Gastrocnemius medialis (tissue), 4 donors: ENCODE results near the gene POU6F1. TPM values are rescaled to one million over a fixed set of nuclear protein-coding genes. Genes with fewer than 3 reads are reported as not detected.
A peak's percentile ranks its signal among the peaks of the same experiment; 100 is the strongest.

ENCODE experiments used
- ATAC-seq, 2 donors: fragments of 150-250 bp; one replicate each; pipeline ENCODE4 v1.9.1; 2016
- DNase-seq, 2 donors: peaks; one replicate each; pipeline ENCODE4 v3.0.0-alpha.2; 2019
- H3K27ac ChIP-seq, 4 donors: fragments of 200-600 bp; sonication (generic); 1 replicate in 1 of 4; 2 replicates in 3 of 4; pipeline ENCODE4 v1.5.1; 2016 to 2018; ENCODE audit warnings: mild to moderate bottlenecking in 2 of 4, moderate library complexity in 1 of 4
- H3K27me3 ChIP-seq, 3 donors: fragments of 200-600 bp; sonication (generic) in 2 of 3; 1 replicate in 1 of 3; 2 replicates in 2 of 3; pipeline versions ENCODE4 v1.5.1 to v1.6.0; 2016 to 2019; ENCODE audit warnings: mild to moderate bottlenecking in 1 of 3, moderate library complexity in 1 of 3
- H3K36me3 ChIP-seq, 2 donors: fragments of 200-600 bp; sonication (generic) in 1 of 2; one replicate each; pipeline ENCODE4 v1.5.1; 2017 to 2018
- H3K4me1 ChIP-seq, 2 donors: fragments of 200-600 bp; sonication (generic) in 1 of 2; one replicate each; pipeline ENCODE4 v1.5.1; 2016 to 2017; ENCODE audit warnings: mild to moderate bottlenecking in 2 of 2
- H3K4me3 ChIP-seq, 4 donors: fragments of 200-600 bp; sonication (generic) in 3 of 4; 1 replicate in 1 of 4; 2 replicates in 3 of 4; pipeline ENCODE4 v1.5.1; 2016 to 2019; ENCODE audit warnings: mild to moderate bottlenecking in 2 of 4
- H3K9me3 ChIP-seq, 3 donors: fragments of 200-600 bp; sonication (generic) in 2 of 3; 1 replicate in 1 of 3; 2 replicates in 2 of 3; pipeline ENCODE4 v1.5.1; 2016 to 2019
- POLR2A ChIP-seq, 2 donors: fragments of 450-650 bp; IDR thresholded peaks; one replicate each; pipeline ENCODE4 v1.6.1; 2017; ENCODE audit warnings: antibody characterized with exemption in 2 of 2, mild to moderate bottlenecking in 2 of 2, moderate library complexity in 2 of 2
- in situ Hi-C, 4 donors: fragments of 200-750 bp; cut with MboI; loops; one replicate each; pipeline versions ENCODE4 v1.15.0 to v1.8.0; 2017; ENCODE audit warnings: low sequenced_read_pairs in 4 of 4
- intact Hi-C: fragments of 100-400 bp; cut with DNase I; formaldehyde crosslinking; loops from one replicate; pipeline ENCODE4 v1.15.1; 2023; ENCODE audit warnings: low total_unique reads
- total RNA-seq, 4 donors: library from RNA; depleted of rRNA; stranded (reverse); fragments of >200 nt; gene quantifications; one replicate each; pipeline versions ENCODE4 v1.1.0 to v1.2.3, GENCODE V29; 2016
- TF ChIP-seq, protein P1 (sequence below), 5 experiments: fragments of 450-650 bp in 3 of 5; fragments of 200-600 bp in 2 of 5; sonication (generic) in 2 of 5; IDR thresholded peaks in 4 of 5; conservative IDR thresholded peaks in 1 of 5; 1 replicate in 4 of 5; 2 replicates in 1 of 5; pipeline ENCODE4 v1.5.1; 2016 to 2019; ENCODE audit warnings: antibody characterized with exemption in 5 of 5, mild to moderate bottlenecking in 3 of 5, moderate library complexity in 3 of 5

The POU6F1 gene
- total RNA-seq, 4 donors from 2014 or later = 8.1 to 11.1 (median 9.9) TPM

DNA sequence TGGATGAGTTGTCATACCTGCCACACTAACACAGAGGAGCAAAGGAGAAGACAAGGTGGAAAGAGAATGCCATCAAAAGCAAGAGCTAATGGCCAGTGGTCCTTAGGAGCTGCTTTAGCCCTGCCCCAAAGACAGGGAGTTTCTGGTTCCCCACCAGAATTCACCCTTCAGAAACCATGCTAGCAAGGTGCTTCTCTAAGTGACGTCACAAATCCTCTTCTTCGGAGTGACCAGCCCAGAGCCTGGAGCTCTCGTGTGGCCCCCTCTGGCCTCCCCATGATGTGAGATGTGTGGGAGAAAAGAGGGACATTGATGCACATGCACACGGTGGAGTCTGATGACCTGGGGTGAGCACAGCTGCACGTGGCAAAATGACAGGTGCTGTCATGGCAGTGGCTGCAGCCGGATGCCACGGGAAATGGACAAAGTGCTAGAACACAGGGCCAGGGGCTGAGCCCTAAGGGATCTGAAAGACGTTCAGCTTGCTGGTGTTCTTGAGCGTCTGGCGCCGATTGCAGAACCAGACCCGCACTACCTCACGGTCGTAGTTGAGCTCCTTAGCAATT is 28.0 kb downstream of the POU6F1 start:
- Histone ChIP-seq H3K27ac (peak overlapping the region in 1 of 4 donors; percentile 68), H3K4me1 (peaks cover 18 to 25% of the 10 kb centered on the region in 2 donors), H3K36me3 (peaks cover 0 to 27% of the 10 kb centered on the region in 2 donors), H3K27me3 (no peaks in the 10 kb centered on the region), H3K9me3 (no peaks in the 10 kb centered on the region), H3K4me3 (no peak overlapping the region)
- intact Hi-C loops = no loop called here
- in situ Hi-C loops = no loop called here
- ATAC-seq (no peak), DNase-seq (no peak)
- no peak for TF ChIP-seq POLR2A (IDR thresholded peaks at IDR 0.05)
- TF ChIP-seq, protein P1, sequence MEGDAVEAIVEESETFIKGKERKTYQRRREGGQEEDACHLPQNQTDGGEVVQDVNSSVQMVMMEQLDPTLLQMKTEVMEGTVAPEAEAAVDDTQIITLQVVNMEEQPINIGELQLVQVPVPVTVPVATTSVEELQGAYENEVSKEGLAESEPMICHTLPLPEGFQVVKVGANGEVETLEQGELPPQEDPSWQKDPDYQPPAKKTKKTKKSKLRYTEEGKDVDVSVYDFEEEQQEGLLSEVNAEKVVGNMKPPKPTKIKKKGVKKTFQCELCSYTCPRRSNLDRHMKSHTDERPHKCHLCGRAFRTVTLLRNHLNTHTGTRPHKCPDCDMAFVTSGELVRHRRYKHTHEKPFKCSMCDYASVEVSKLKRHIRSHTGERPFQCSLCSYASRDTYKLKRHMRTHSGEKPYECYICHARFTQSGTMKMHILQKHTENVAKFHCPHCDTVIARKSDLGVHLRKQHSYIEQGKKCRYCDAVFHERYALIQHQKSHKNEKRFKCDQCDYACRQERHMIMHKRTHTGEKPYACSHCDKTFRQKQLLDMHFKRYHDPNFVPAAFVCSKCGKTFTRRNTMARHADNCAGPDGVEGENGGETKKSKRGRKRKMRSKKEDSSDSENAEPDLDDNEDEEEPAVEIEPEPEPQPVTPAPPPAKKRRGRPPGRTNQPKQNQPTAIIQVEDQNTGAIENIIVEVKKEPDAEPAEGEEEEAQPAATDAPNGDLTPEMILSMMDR (IDR thresholded peaks at IDR 0.05 in 4 of 5, conservative IDR thresholded peaks at IDR 0.05 in 1 of 5) = no peak

DNA sequence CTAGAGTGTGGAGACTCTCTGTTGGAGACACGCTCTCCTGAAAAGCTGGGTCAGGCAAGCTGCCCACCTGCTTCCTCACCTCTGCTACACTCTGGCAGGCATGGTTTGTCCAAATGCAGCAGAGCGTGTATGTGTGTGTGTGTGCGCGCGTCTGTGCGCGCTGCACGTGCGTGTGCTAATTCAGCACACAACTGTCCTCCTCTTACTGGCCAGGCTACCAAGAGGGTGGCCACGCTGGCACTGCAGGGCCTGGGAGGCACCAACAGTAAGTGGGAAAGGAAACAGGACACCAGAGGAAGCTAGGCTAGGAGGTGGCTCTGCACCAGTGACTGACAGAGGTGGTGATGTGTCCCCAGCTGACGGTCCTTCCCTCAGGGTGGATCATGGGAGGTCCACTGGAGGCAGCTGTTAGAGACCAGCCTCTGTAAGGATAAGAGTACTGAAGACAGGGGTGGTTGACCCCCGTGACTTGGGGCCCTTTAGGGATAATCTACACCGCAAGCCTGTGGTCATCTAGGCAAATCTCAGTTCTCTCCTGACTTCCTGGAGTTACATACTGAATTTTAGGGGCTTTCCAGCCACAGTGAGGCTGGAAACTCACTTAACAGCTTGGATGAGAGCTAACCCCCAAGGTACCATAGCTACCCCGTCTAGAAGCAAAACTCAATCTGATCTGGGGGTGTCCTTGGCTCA is 29.4 kb downstream of the POU6F1 start:
- H3K36me3 ChIP-seq = peaks cover 0 to 27% of the 10 kb centered on the region in 2 donors

DNA sequence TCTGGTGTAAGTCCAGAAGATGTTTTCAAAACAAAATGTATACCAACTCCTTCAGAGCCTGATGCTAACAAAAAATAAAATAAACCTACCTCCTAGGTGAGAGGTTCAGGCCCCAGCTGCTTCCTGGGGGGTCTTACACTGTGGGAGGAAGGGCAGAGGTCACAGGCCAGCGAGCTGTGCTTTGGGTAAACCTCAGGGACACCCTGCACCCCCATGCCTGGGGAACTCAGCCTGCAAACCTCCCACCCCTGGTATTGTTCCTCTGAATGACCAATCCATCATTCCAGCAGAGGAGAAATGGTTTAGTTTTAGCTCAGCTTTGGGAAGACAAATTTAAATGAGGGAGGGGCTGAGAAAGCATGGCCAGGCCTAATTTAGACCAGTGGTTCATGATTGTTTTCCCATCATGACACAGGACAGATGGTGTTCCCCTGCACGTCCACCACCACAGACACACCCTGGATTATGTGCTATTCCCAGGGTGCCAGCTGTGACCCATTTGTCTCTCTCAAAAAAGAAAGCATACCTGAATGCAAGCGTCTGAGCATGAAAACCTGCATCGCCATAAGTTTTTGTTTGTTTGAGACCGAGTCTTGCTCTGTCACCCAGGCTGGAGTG is 30.4 kb downstream of the POU6F1 start:
- no peak for TF ChIP-seq POLR2A (IDR thresholded peaks at IDR 0.05)
- TF ChIP-seq, protein P1 (IDR thresholded peaks at IDR 0.05 in 4 of 5, conservative IDR thresholded peaks at IDR 0.05 in 1 of 5) = no peak
- in situ Hi-C loops (no loop called here), intact Hi-C loops (no loop called here)
- peaks cover 18 to 38% of the 10 kb centered on the region in 2 donors for H3K4me1 ChIP-seq
- H3K27ac ChIP-seq = peak overlapping the region; percentile 63 to 80 (median 66)
- DNase-seq (peak; percentile 59 to 71), ATAC-seq (peak; percentile 68 to 77)
- H3K4me3 ChIP-seq = no peak overlapping the region
- H3K36me3 ChIP-seq = peaks cover 0 to 27% of the 10 kb centered on the region in 2 donors
- H3K9me3 ChIP-seq = no peaks in the 10 kb centered on the region
- H3K27me3 ChIP-seq = no peaks in the 10 kb centered on the region

More for the DNA sequence above, 29.4 kb downstream of the POU6F1 start:
- ATAC-seq (peak in 1 of 2 donors; percentile 40), DNase-seq (peak; percentile 38 to 62)
- Histone ChIP-seq H3K27ac (peak overlapping the region; percentile 63 to 80 (median 66)), H3K9me3 (no peaks in the 10 kb centered on the region), H3K4me3 (no peak overlapping the region), H3K27me3 (no peaks in the 10 kb centered on the region), H3K4me1 (peaks cover 18 to 34% of the 10 kb centered on the region in 2 donors)
- in situ Hi-C loops (no loop called here), intact Hi-C loops (no loop called here)
- TF ChIP-seq, protein P1 (IDR thresholded peaks at IDR 0.05 in 4 of 5, conservative IDR thresholded peaks at IDR 0.05 in 1 of 5) = no peak
- TF ChIP-seq POLR2A (IDR thresholded peaks at IDR 0.05) = no peak

DNA sequence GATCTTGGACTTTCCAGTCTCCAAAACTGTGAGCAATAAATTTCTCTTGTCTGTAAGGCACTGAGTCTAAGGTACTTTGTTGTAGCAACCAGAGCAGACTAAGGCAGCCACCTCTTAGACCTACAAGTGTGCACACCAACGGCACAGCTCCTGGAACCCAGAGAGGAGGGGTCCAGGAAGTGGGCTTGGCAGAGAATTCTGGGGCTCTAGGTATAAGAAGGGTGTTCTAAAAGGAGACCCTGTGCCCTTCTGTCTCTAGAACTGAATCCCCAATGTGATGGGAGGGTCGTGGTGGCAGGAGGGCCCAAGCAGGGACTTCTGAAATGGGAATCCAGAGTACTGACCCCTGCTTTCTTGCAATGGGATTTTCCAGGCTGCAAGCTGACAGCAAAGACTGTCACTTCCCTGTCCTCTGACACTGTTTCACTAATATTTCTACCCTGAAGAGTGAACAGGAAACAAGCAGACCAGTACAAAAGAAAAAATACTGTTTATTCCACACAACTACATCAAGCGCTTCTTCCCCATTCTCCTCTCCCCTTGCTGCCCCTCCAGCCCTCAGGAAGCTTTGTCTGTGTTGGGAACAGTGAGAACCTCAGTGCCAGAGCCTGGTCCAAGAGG is 31.3 kb downstream of the POU6F1 start:
- intact Hi-C loops (no loop called here), in situ Hi-C loops (no loop called here)
- peaks cover 18 to 38% of the 10 kb centered on the region in 2 donors for H3K4me1 ChIP-seq
- H3K9me3 ChIP-seq = no peaks in the 10 kb centered on the region
- H3K27ac ChIP-seq = peak overlapping the region; percentile 63 to 80 (median 66)
- H3K4me3 ChIP-seq = no peak overlapping the region
- TF ChIP-seq, protein P1 (IDR thresholded peaks at IDR 0.05 in 4 of 5, conservative IDR thresholded peaks at IDR 0.05 in 1 of 5) = no peak
- ATAC-seq (no peak), DNase-seq (no peak)
- peaks cover 0 to 22% of the 10 kb centered on the region in 2 donors for H3K36me3 ChIP-seq
- no peaks in the 10 kb centered on the region for H3K27me3 ChIP-seq
